Natural killer cell (primary cell): Measurements from ENCODE around the gene SLC25A33. TPM values are rescaled to one million over a fixed set of nuclear protein-coding genes. Genes with fewer than 3 reads are reported as not detected.
A peak's percentile ranks its signal among the peaks of the same experiment; 100 is the strongest.

Experiments used
- ATAC-seq, 3 donors: fragments of 150-1000 bp in 2 of 3; fragments of 200-7000 bp in 1 of 3; cut with Tn5 transposase; 1 replicate in 1 of 3; 2 replicates in 2 of 3; pipeline ENCODE4 v1.10.0; 2021; ENCODE audit warnings: mild to moderate bottlenecking in 2 of 3, moderate library complexity in 2 of 3
- DNase-seq, 2 donors: peaks; one replicate each; pipeline versions ENCODE4 v3.0.0 to v3.0.0-alpha.2; 2013 to 2021; ENCODE audit warnings: mixed read lengths in 1 of 2
- H3K27ac ChIP-seq: one replicate; pipeline ENCODE4 v1.5.1; 2013; ENCODE audit warnings: mild to moderate bottlenecking, low read length
- H3K27me3 ChIP-seq: one replicate; pipeline ENCODE4 v1.6.1; 2013; ENCODE audit warnings: low read length; ENCODE audit not compliant: control insufficient read depth, insufficient read depth
- H3K36me3 ChIP-seq: one replicate; pipeline ENCODE4 v1.6.1; 2013; ENCODE audit warnings: low read length; ENCODE audit not compliant: control insufficient read depth, insufficient read depth
- H3K4me1 ChIP-seq: one replicate; pipeline ENCODE4 v1.6.1; 2013; ENCODE audit warnings: low read length; ENCODE audit not compliant: control insufficient read depth, insufficient read depth
- H3K4me3 ChIP-seq: one replicate; pipeline ENCODE4 v1.5.1; 2013; ENCODE audit warnings: low read length
- H3K9me3 ChIP-seq: one replicate; pipeline ENCODE4 v1.6.1; 2013; ENCODE audit warnings: low read length; ENCODE audit not compliant: control insufficient read depth, insufficient read depth
- H3K27ac Mint-ChIP-seq, 2 donors: one replicate each; pipeline ENCODE4 v1.8.0; 2022; ENCODE audit warnings: mild to moderate bottlenecking in 2 of 2, mixed read lengths in 2 of 2, moderate library complexity in 1 of 2
- H3K27me3 Mint-ChIP-seq, 2 donors: one replicate each; pipeline ENCODE4 v1.8.0; 2022; ENCODE audit warnings: low read depth in 2 of 2, mixed read lengths in 2 of 2
- H3K36me3 Mint-ChIP-seq: one replicate; pipeline ENCODE4 v1.8.0; 2022; ENCODE audit warnings: mixed read lengths
- H3K4me1 Mint-ChIP-seq, 2 donors: one replicate each; pipeline ENCODE4 v1.8.0; 2022; ENCODE audit warnings: mixed read lengths in 2 of 2
- H3K4me3 Mint-ChIP-seq: one replicate; pipeline ENCODE4 v1.8.0; 2022; ENCODE audit warnings: mild to moderate bottlenecking, moderate library complexity, mixed read lengths
- H3K9me3 Mint-ChIP-seq, 2 donors: one replicate each; pipeline ENCODE4 v1.8.0; 2022; ENCODE audit warnings: mixed read lengths in 2 of 2
- CTCF ChIP-seq: fragments of 200-600 bp; IDR thresholded peaks from one replicate; pipeline ENCODE4 v1.8.0; 2022; ENCODE audit warnings: antibody characterized with exemption
- WGBS: methylation state at CpG from one replicate; pipeline ENCODE4 v1.1.7; 2013; ENCODE audit warnings: missing lambda C conversion rate; ENCODE audit not compliant: insufficient coverage; 5-methylcytosine and 5-hydroxymethylcytosine counted together
- intact Hi-C: fragments of 100-400 bp; cut with micrococcal nuclease; formaldehyde crosslinking; loops from one replicate; pipeline ENCODE4 v1.14.2; 2022
- total RNA-seq, 4 donors: library from RNA; stranded (reverse); fragments of 120-200 nt in 1 of 4; gene quantifications; one replicate each; pipeline versions ENCODE4 v1.2.3 to v1.2.4, GENCODE V29; 2013 to 2022

SLC25A33 gene
- total RNA-seq, 3 donors from 2014 or later (not counting 1 experiment from before 2014, with no cell fraction given): 7.0 to 9.0 (median 7.6) TPM

GRCh38 chr1:9538669-9539164, 548 bp upstream of the SLC25A33 start:
- Histone ChIP-seq H3K27me3 (no peaks in the 10 kb centered on the region), H3K4me3 (no peak overlapping the region), H3K9me3 (no peaks in the 10 kb centered on the region), H3K36me3 (no peaks in the 10 kb centered on the region), H3K27ac (peak overlapping the region; percentile 66), H3K4me1 (peaks cover 14% of the 10 kb centered on the region)
- intact Hi-C loops: loop anchor here (1.0 kb wide), 1 partner anchor 50 kb away; the partner anchor contains the start of gene TMEM201
- 90% methylated on average over 21 of the region's 23 CpGs for WGBS
- Mint-ChIP-seq H3K9me3 (no peaks in the 10 kb centered on the region), H3K4me1 (peaks cover 12 to 27% of the 10 kb centered on the region in 2 donors), H3K27ac (peak overlapping the region; percentile 87 to 91), H3K27me3 (no peaks in the 10 kb centered on the region), H3K4me3 (peak overlapping the region; percentile 82), H3K36me3 (no peaks in the 10 kb centered on the region)
- no peak for TF ChIP-seq CTCF
- ATAC-seq (no peak), DNase-seq (no peak)

GRCh38 chr1:9539829-9540550, 725 bp downstream of the SLC25A33 start:
- intact Hi-C loops: loop anchor here (1.0 kb wide), 1 partner anchor 48 kb away; the partner anchor contains the start of gene TMEM201
- H3K4me3 ChIP-seq: peak overlapping the region; percentile 78

GRCh38 chr1:9542430-9542829, 3.2 kb downstream of the SLC25A33 start:
- Mint-ChIP-seq H3K27ac (peak overlapping the region; percentile 15 to 78), H3K27me3 (no peaks in the 10 kb centered on the region), H3K4me3 (peak overlapping the region; percentile 66), H3K4me1 (peaks cover 18 to 27% of the 10 kb centered on the region in 2 donors), H3K36me3 (no peaks in the 10 kb centered on the region), H3K9me3 (no peaks in the 10 kb centered on the region)
- TF ChIP-seq CTCF: no peak
- Histone ChIP-seq H3K27ac (no peak overlapping the region), H3K36me3 (no peaks in the 10 kb centered on the region), H3K4me1 (peaks cover 14% of the 10 kb centered on the region), H3K27me3 (no peaks in the 10 kb centered on the region), H3K4me3 (no peak overlapping the region), H3K9me3 (no peaks in the 10 kb centered on the region)
- intact Hi-C loops: no loop called here
- no peak for ATAC-seq
- 49% methylated on average over 3 of the region's 3 CpGs for WGBS
- DNase-seq: peak in 1 of 2 donors; percentile 45

More at GRCh38 chr1:9539829-9540550, 725 bp downstream of the SLC25A33 start:
- Histone ChIP-seq H3K9me3 (no peaks in the 10 kb centered on the region), H3K27me3 (no peaks in the 10 kb centered on the region), H3K27ac (peak overlapping the region; percentile 68), H3K36me3 (no peaks in the 10 kb centered on the region), H3K4me1 (peaks cover 14% of the 10 kb centered on the region)
- ATAC-seq (peak; percentile 44 to 60 (median 49)), DNase-seq (peak; percentile 53 to 73)
- peaks cover 12 to 27% of the 10 kb centered on the region in 2 donors for H3K4me1 Mint-ChIP-seq
- no peaks in the 10 kb centered on the region for H3K36me3 Mint-ChIP-seq
- peak overlapping the region; percentile 89 for H3K4me3 Mint-ChIP-seq
- H3K27ac Mint-ChIP-seq: peak overlapping the region; percentile 78 to 80
- H3K9me3 Mint-ChIP-seq: no peaks in the 10 kb centered on the region
- 2% methylated on average over 58 of the region's 61 CpGs for WGBS
- H3K27me3 Mint-ChIP-seq: no peaks in the 10 kb centered on the region
- TF ChIP-seq CTCF: no peak
